ENCODE data around the gene EHBP1L1.

EHBP1L1 gene

DNA sequence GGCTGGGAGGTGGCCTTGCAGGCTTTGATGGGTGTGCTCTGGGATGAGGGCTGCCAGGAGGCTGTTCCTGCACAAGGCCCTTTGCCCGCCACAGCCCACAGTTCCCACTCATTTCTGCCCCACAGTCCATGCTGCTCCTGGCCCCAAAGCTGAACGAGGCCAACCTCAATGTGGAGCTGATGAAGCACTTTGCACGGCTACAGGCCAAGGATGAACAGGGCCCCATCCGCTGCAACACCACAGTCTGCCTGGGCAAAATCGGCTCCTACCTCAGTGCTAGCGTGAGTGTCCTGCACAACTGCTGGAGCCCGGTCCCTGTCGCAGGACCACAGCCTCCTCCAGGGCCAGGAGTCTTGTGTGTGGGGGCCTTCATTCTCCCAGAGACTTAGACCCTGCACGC is 40.8 kb upstream of the EHBP1L1 start:
- peak overlapping the region; percentile 94 for H3K27ac ChIP-seq
- no peak for TF ChIP-seq CTCF (conservative IDR thresholded peaks at IDR 0.05; ENCODE audit: low read depth)
- ChIA-PET POLR2A (ENCODE audit: low non-redundant PET) (no interaction called here), CTCF (no interaction called here)
- DNase-seq (ENCODE audit: low spot score): no peak

- no peak for TF ChIP-seq CTCF (conservative IDR thresholded peaks at IDR 0.05; ENCODE audit: low read depth)
- POLR2A ChIA-PET (ENCODE audit: low non-redundant PET): no interaction called here
- DNase-seq (ENCODE audit: low spot score): no peak
- H3K27ac ChIP-seq: peak overlapping the region; percentile 94
- CTCF ChIA-PET: no interaction called here
Measured at GRCh38 chr11:65536412-65537295, 39.2 kb upstream of the EHBP1L1 start.

DNA sequence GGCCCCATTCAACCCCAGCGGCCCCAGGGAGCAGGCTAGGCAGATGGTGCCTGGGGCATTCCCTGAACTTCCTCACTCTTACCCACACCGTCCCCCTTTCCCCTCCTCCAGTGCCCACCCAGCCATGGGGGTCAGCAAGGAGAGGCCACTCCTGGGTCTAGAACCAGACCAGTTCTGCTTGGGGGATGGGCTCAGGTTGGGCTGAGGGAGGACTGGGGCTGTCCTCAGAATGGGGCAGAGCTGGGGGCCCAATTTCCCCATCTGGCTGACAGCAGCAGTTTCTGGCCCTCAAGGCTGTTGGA is 38.6 kb upstream of the EHBP1L1 start:
- ChIA-PET CTCF (interaction anchor here (0.6 kb wide), 1 partner anchor 30 kb away, joined by 3 read pairs; no protein-coding TSS in a partner anchor), POLR2A (ENCODE audit: low non-redundant PET) (no interaction called here)
- no peak for TF ChIP-seq CTCF (conservative IDR thresholded peaks at IDR 0.05; ENCODE audit: low read depth)
- no peak for DNase-seq (ENCODE audit: low spot score)
- H3K27ac ChIP-seq: peak overlapping the region; percentile 94

GRCh38 chr11:65537620-65538231 is 38.1 kb upstream of the EHBP1L1 start:
- CTCF ChIA-PET: interaction anchor here (0.6 kb wide), 1 partner anchor 30 kb away, joined by 3 read pairs; no protein-coding TSS in a partner anchor

GRCh38 chr11:65538232-65538914 is 37.5 kb upstream of the EHBP1L1 start:
- CTCF ChIA-PET: interaction anchor here (1.1 kb wide), 1 partner anchor 35 kb away, joined by 3 read pairs; the partner anchor contains the start of gene FAM89B
- H3K27ac ChIP-seq: peak overlapping the region; percentile 94
- no peak for TF ChIP-seq CTCF (conservative IDR thresholded peaks at IDR 0.05; ENCODE audit: low read depth)
- POLR2A ChIA-PET (ENCODE audit: low non-redundant PET): no interaction called here
- no peak for DNase-seq (ENCODE audit: low spot score)

More at GRCh38 chr11:65537620-65538231, 38.1 kb upstream of the EHBP1L1 start:
- POLR2A ChIA-PET (ENCODE audit: low non-redundant PET): no interaction called here
- no peak for DNase-seq (ENCODE audit: low spot score)
- peak overlapping the region; percentile 94 for H3K27ac ChIP-seq
- TF ChIP-seq CTCF (conservative IDR thresholded peaks at IDR 0.05; ENCODE audit: low read depth): no peak
